ENCODE data around the gene POU2AF3. TPM values are rescaled to one million over a fixed set of nuclear protein-coding genes. Genes with fewer than 3 reads are reported as not detected.

Gene POU2AF3
- total RNA-seq, 1 experiment from 2014 or later = 3.4 TPM

DNA sequence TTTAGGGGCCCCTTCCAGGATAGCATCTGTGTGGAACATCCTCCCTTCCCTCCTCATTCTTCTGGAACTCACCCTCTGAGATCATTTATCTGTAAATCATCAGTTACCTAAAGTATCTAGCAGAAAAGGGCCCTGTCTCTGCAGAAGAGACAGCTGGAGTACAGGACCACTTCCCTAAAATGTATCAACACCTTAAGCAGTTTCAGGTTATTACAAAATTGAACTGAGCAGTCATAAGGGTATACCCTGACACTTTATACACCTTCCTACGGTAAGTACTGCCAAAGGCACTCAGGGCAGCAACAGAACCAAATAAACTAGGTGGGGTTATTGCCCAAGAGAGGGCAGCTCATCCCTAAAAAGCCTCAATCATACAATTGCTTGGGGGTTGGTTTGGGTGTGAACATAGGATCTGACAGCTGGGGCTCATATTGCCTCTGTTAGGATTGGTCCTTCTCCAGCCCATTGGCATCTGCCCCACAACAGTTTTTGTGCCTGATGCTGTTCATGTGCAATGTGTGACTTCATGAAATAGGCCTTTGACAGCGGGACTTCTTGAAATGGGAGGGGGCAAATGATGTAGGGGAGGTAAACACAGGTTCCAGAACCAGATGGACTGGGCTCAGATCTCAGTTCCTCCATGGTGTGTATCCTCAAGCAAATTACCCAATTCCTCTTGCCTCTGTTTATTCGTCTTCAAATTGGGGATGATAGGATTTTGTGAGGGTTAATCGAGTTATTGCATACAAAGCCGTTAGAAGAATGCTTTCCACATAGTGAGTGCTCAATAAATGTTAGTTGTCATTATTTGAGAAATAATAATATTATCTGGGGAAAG is 2.9 kb downstream of the POU2AF3 start:
- no TSS peak for BruUV-seq (replicated peaks)
- CTCF ChIA-PET = interaction anchor here (0.6 kb wide), 2 partner anchors 25 to 145 kb away, joined by 3 read pairs; no protein-coding TSS in a partner anchor
- Mint-ChIP-seq H3K36me3 (ENCODE audit: insufficient read depth, unreplicated experiment) (peaks cover 8% of the 10 kb centered on the region), H3K9me3 (ENCODE audit: low read depth, unreplicated experiment) (no peaks in the 10 kb centered on the region), H3K27me3 (ENCODE audit: unreplicated experiment) (no peaks in the 10 kb centered on the region), H3K4me3 (ENCODE audit: low read depth, unreplicated experiment) (no peak overlapping the region), H3K4me1 (ENCODE audit: low read depth, unreplicated experiment) (peaks cover 9% of the 10 kb centered on the region), H3K27ac (ENCODE audit: unreplicated experiment) (no peak overlapping the region)
- DNase-seq = no peak
- intact Hi-C loops (cut with micrococcal nuclease; ENCODE audit: unreplicated experiment) = loop anchor here (5.0 kb wide), 1 partner anchor 121 kb away; no protein-coding TSS in a partner anchor
- TF ChIP-seq, protein P1, sequence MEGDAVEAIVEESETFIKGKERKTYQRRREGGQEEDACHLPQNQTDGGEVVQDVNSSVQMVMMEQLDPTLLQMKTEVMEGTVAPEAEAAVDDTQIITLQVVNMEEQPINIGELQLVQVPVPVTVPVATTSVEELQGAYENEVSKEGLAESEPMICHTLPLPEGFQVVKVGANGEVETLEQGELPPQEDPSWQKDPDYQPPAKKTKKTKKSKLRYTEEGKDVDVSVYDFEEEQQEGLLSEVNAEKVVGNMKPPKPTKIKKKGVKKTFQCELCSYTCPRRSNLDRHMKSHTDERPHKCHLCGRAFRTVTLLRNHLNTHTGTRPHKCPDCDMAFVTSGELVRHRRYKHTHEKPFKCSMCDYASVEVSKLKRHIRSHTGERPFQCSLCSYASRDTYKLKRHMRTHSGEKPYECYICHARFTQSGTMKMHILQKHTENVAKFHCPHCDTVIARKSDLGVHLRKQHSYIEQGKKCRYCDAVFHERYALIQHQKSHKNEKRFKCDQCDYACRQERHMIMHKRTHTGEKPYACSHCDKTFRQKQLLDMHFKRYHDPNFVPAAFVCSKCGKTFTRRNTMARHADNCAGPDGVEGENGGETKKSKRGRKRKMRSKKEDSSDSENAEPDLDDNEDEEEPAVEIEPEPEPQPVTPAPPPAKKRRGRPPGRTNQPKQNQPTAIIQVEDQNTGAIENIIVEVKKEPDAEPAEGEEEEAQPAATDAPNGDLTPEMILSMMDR (IDR thresholded peaks at IDR 0.05; ENCODE audit: unreplicated experiment) = no peak

DNA sequence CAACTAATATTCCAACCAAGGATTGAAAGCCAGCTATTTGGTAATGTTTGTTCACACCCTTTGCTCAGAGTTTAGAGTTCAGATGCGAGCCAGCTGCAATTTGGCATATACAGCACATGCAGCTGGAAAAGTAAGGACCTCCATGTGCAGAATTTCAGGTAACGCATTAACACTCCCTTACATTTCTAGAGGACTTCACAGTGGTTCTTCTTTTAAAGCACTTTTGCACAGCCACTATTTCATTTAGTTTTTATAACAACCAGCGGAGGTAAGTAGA is 3.4 kb downstream of the POU2AF3 start:
- intact Hi-C loops (cut with micrococcal nuclease; ENCODE audit: unreplicated experiment) = loop anchor here (2.0 to 5.0 kb wide), 2 partner anchors 59 to 121 kb away; no protein-coding TSS in a partner anchor
- CTCF ChIA-PET = interaction anchor here (0.6 kb wide), 2 partner anchors 25 to 144 kb away, joined by 3 read pairs; no protein-coding TSS in a partner anchor
- Mint-ChIP-seq H3K4me3 (ENCODE audit: low read depth, unreplicated experiment) (no peak overlapping the region), H3K27me3 (ENCODE audit: unreplicated experiment) (no peaks in the 10 kb centered on the region), H3K4me1 (ENCODE audit: low read depth, unreplicated experiment) (peaks cover 9% of the 10 kb centered on the region), H3K27ac (ENCODE audit: unreplicated experiment) (no peak overlapping the region), H3K9me3 (ENCODE audit: low read depth, unreplicated experiment) (no peaks in the 10 kb centered on the region), H3K36me3 (ENCODE audit: insufficient read depth, unreplicated experiment) (peaks cover 8% of the 10 kb centered on the region)
- no peak for DNase-seq
- TF ChIP-seq, protein P1 (IDR thresholded peaks at IDR 0.05; ENCODE audit: unreplicated experiment) = no peak
- BruUV-seq (replicated peaks) = no TSS peak

DNA sequence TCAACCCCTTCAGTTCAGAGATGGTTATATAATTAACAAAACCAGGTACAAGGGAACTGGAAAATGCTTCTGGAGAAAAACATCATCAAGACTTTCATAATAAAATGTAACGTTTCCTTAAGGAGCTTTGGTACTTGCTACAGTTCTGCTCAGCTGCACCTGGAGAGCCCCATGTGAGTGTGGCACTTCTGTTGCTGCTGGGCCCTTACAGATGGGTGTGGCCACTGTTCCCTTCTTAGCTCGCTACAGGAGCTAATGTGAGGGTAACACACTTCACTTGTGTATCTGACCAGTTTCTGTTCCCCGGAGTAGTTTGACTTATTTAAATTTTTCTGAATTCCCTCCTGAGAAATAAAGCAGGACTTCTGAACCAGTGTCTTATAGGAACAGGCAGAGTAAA is 4.0 kb downstream of the POU2AF3 start:
- no peaks in the 10 kb centered on the region for H3K9me3 Mint-ChIP-seq (ENCODE audit: low read depth, unreplicated experiment)
- no TSS peak for BruUV-seq (replicated peaks)

DNA sequence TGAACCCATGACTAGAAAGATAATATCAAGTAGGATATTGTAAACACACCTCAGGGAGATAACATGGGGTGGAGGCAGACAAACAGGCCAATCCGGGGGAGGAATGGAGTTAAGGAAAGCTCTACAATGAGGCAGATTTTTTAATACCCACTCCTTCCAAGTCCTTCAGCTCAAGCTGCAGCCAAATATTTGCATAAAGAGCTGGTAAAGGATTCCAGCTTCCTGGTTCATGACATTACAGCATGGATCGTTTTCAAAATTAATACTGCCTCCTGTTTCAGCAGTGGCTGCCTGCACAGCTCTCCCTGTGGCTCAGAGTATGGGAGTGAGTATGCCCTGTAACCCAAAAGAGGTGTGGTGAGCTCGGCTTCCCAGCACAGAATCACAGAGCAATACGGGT is 5.1 kb downstream of the POU2AF3 start:
- no peaks in the 10 kb centered on the region for H3K27me3 Mint-ChIP-seq (ENCODE audit: unreplicated experiment)
- DNase-seq = peak; percentile 57
- H3K9me3 Mint-ChIP-seq (ENCODE audit: low read depth, unreplicated experiment) = no peaks in the 10 kb centered on the region
- TF ChIP-seq, protein P1 (IDR thresholded peaks at IDR 0.05; ENCODE audit: unreplicated experiment) = no peak
- peaks cover 7% of the 10 kb centered on the region for H3K36me3 Mint-ChIP-seq (ENCODE audit: insufficient read depth, unreplicated experiment)
- H3K4me3 Mint-ChIP-seq (ENCODE audit: low read depth, unreplicated experiment) = no peak overlapping the region
- peak overlapping the region; percentile 58 for H3K27ac Mint-ChIP-seq (ENCODE audit: unreplicated experiment)
- CTCF ChIA-PET = interaction anchor here (0.6 to 0.9 kb wide), 4 partner anchors 13 to 143 kb away, joined by 4 to 7 read pairs (median 6); no protein-coding TSS in a partner anchor
- intact Hi-C loops (cut with micrococcal nuclease; ENCODE audit: unreplicated experiment) = loop anchor here (2.0 to 5.0 kb wide), 2 partner anchors 57 to 119 kb away; no protein-coding TSS in a partner anchor
- H3K4me1 Mint-ChIP-seq (ENCODE audit: low read depth, unreplicated experiment) = peaks cover 19% of the 10 kb centered on the region
- no TSS peak for BruUV-seq (replicated peaks)

More for the DNA sequence above, 4.0 kb downstream of the POU2AF3 start:
- Mint-ChIP-seq H3K4me3 (ENCODE audit: low read depth, unreplicated experiment) (no peak overlapping the region), H3K27ac (ENCODE audit: unreplicated experiment) (peak overlapping the region; percentile 58), H3K36me3 (ENCODE audit: insufficient read depth, unreplicated experiment) (peaks cover 8% of the 10 kb centered on the region), H3K4me1 (ENCODE audit: low read depth, unreplicated experiment) (peaks cover 9% of the 10 kb centered on the region), H3K27me3 (ENCODE audit: unreplicated experiment) (no peaks in the 10 kb centered on the region)
- no peak for DNase-seq
- intact Hi-C loops (cut with micrococcal nuclease; ENCODE audit: unreplicated experiment) = loop anchor here (2.0 to 5.0 kb wide), 2 partner anchors 59 to 120 kb away; no protein-coding TSS in a partner anchor
- CTCF ChIA-PET = interaction anchor here (0.5 to 0.6 kb wide), 2 partner anchors 24 to 55 kb away, joined by 3 read pairs; no protein-coding TSS in a partner anchor
- TF ChIP-seq, protein P1 (IDR thresholded peaks at IDR 0.05; ENCODE audit: unreplicated experiment) = no peak
